Cardiac ventricle fibroblast (primary cell): Measurements from ENCODE around the gene NRIP2. TPM values are rescaled to one million over a fixed set of nuclear protein-coding genes. Genes with fewer than 3 reads are reported as not detected.

Experiments
- total RNA-seq: library from RNA; depleted of rRNA; stranded (reverse); fragments of >200 nt; gene quantifications from 2 replicates; pipeline ENCODE4 v1.2.3, GENCODE V29; 2015

Gene NRIP2, protein sequence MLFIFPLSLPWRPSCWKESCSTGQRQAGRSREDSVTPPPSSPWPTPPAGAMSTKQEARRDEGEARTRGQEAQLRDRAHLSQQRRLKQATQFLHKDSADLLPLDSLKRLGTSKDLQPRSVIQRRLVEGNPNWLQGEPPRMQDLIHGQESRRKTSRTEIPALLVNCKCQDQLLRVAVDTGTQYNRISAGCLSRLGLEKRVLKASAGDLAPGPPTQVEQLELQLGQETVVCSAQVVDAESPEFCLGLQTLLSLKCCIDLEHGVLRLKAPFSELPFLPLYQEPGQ
- total RNA-seq: 0.56 and 3.7 TPM in 2 replicates

DNA sequence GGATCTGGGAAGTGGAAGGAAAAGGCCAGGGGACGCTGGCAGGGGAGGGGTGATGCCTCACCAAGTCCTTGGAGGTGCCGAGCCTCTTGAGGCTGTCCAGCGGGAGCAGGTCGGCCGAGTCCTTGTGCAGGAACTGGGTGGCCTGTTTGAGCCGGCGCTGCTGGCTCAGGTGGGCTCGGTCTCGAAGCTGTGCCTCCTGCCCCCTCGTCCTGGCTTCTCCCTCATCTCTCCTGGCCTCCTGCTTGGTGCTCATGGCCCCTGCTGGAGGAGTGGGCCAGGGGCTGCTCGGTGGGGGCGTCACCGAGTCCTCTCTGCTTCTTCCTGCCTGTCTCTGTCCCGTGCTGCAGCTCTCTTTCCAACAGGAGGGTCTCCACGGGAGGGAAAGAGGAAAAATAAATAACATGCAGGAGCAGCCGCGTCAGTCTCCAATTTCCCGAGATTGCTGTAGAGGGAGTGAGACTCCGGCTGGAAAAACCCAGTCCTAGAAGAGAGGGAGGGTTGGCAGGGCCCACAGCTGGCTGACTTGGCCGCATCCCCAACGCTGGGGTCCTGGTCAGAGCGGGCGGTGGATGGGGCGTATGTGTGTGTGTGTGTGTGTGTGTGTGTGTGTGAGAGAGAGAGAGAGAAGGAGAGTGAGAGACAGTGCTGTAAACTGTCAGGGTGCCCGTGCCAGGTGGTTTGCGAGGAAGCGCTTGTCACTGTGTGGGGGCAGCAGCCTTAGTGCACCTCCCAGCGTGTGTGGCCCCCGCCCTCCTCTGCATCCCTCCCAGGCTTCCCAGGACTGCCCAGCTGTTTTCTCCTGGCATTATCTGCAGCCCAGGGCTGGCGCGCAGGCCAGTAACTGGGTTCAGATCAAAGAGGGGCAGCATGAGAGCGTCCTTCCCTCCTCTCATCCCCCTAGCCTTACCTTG lies at the start of gene NRIP2:
NRIP2 (minus strand) TSS at position 455 of the 911 bp plus-strand sequence; CDS start at position 403, 52 bp downstream.

DNA sequence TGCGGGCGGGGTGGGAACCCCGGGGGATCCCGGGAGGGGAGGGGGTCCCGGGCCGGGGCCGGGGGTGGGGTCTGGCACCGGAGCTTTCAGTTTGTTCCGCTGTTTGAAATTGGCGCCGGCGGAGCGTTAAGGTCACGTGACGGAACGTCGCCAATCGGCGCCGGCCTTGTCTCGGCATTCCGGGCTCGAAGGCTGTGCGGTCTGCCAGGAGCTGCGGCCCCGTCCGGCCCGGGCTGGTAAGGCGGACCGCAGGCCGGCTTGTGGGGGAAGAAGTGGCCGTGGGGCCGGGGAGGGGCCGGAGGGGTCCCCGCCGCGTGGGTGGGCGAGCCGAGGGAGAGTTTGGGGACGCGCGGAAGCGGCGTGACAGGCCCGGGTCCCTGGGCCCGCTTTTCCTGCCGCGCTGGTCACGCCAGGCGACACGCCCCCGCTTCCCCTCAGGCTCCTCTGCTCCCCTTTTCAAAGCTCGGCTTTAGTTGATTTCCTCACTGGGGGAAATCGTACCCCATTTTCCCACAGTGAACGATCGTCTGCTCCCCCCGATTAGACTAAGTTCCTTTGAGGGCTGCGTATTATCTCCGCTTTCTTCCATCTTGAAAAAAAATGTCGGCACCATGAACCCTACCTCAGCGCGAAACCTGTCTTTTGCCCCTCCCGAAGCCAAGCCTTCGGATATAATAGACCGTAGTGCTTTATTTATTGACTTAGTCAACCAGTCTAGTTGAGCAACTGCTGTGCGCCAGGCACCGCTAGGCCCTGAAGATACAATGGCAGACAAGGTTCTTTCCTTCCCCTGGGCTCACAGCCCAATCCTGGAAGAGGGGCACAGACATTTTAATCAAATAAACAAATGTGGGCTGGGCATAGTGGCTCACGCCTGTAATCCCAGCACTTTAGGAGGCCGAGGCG lies 42.5 kb upstream of the NRIP2 start, which contains the start of the genes FOXM1 and RHNO1:
FOXM1 (minus strand) TSS at position 128 of the 906 bp plus-strand sequence. CDS start 2,696 bp downstream, outside the sequence.
RHNO1 (plus strand) TSS at position 177 of the 906 bp plus-strand sequence. CDS start 8,144 bp downstream, outside the sequence.

DNA sequence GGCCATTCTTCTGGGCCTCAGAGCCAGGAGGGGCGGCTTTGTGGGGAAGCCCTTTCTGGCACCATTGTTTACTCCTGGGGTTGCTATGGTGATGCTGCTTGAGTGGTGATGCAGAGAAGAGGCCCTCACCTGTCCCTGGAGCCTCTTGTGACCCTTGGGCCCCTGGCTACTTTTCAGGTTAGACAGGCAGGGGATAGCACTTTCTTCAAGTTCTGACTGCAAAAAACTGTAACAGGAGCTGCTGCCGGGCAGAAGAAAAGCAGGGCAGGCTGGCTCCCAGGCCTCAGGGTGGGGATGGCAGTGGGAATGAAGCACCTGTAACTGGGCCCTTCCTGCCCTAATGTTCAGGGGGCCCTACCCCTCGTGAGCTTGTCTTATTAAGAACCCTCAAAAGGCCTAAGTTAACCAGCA lies 22.2 kb upstream of the NRIP2 start, which contains the start of gene TEX52:
TEX52 (minus strand) TSS at position 19 of the 411 bp plus-strand sequence; CDS start at position 6, 13 bp downstream.

DNA sequence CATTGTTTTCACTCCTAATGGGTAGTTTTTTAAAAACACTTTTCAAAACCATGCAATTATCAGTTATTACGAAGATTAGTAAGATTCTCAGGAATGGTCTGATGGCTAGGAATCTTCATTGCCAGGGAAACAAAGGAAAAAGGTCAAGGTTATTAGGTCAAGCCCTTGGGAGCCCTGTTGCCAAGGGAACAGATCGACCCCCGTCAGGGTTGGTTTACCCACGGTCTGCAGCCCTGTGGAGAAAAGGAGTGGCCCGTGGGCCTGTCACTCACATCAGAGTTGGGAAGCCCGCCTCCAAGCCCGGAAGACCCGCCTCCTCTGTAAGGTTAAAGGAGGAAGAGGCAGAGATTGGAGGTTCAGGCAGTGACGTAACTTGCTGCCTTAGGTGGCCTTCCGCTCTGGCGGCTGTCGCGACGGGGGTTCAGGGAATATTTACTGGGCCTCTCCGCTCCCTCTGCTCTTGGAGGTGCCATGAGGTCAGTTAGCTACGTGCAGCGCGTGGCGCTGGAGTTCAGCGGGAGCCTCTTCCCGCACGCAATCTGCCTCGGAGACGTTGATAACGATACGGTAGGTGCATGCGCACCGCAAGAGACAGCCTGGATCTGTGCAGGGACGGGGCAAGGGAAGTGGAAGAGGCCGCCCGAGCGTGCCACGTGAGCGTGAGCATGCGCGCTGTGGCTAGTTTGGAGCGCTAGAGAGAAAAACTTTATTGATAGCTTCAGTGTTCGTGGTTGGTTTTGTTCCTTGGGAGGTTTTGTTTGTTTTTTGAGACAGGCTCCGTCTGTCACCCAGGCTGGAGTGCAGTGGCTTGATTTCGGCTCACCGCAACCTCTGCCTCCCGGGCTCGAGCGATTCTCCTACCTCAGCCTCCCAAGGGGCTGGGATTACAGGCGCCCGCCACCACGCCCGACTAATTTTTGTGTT lies 22.3 kb downstream of the NRIP2 start, which contains the start of gene ITFG2:
ITFG2 (plus strand) TSS at position 379 of the 924 bp plus-strand sequence; CDS start at position 472, 93 bp downstream.

DNA sequence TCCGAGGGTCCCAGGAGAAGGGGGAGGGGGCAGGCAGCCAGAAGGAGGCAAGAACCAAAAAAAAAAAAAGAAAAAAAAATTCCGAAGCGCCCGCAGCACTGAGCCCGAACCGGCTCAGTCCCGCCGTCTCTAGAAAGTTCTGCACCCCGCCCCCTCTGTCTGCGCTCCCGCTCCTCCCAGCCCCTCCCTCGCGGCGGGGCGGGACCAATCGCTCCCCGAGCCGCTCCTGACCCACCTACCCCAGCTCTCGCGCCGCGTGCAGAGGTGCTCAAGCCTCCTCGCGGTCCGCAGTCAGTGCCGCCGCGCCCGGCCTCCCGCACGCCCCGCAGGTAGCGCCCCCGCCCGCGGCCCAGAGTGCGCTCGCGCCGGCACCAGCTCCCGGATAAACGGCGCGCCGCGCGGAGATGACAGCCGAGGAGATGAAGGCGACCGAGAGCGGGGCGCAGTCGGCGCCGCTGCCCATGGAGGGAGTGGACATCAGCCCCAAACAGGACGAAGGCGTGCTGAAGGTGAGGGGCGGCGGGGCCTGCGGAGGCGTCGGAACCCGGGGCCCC lies 40.0 kb downstream of the NRIP2 start, which contains the start of gene FKBP4:
FKBP4 (plus strand) TSS at position 235 of the 554 bp plus-strand sequence; CDS start at position 405, 170 bp downstream.

Other genes with a start within 250 kb of the NRIP2 start
- gene FKBP4, start 40.1 kb downstream of the NRIP2 start, total RNA-seq: 19.0 and 25.3 TPM in 2 replicates
- gene ITFG2, start 22.4 kb downstream of the NRIP2 start, total RNA-seq: 11.2 and 12.1 TPM in 2 replicates
- gene TEX52, start 22.0 kb upstream of the NRIP2 start, total RNA-seq: not detected in 2 replicates
- gene FOXM1, start 42.1 kb upstream of the NRIP2 start, total RNA-seq: 2.6 and 4.2 TPM in 2 replicates
- gene RHNO1, start 42.2 kb upstream of the NRIP2 start, total RNA-seq: 10.6 and 12.5 TPM in 2 replicates
- gene TULP3, start 55.9 kb upstream of the NRIP2 start, total RNA-seq: 20.8 and 25.0 TPM in 2 replicates
- 9.7 and 15.5 TPM in 2 replicates for gene TEAD4, start 124.4 kb upstream of the NRIP2 start, total RNA-seq
- 22.4 and 23.5 TPM in 2 replicates for gene TSPAN9, start 242.3 kb upstream of the NRIP2 start, total RNA-seq